HepG2 (cell line): Measurements from ENCODE around the gene ZIC2. TPM values are rescaled to one million over a fixed set of nuclear protein-coding genes. Genes with fewer than 3 reads are reported as not detected.

Experiments used
- CREB3 ChIP-seq: sonication (generic); formaldehyde crosslinking; IDR thresholded peaks from 2 replicates; pipeline ENCODE4 v1.5.0; 2020; ENCODE audit warnings: missing genetic modification reagents
- DMAP1 ChIP-seq: IDR thresholded peaks from 2 replicates; pipeline ENCODE4 v1.6.1; 2016
- ERF ChIP-seq: IDR thresholded peaks from 2 replicates; pipeline ENCODE4 v1.6.1; 2018; ENCODE audit warnings: missing biosample characterization, missing genetic modification reagents
- HINFP ChIP-seq: sonication (generic); formaldehyde crosslinking; IDR thresholded peaks from 2 replicates; pipeline ENCODE4 v1.4.0; 2020; ENCODE audit warnings: low read depth, mild to moderate bottlenecking, missing genetic modification reagents
- IRX3 ChIP-seq: sonication (generic); formaldehyde crosslinking; IDR thresholded peaks from 2 replicates; pipeline ENCODE4 v1.8.1; 2023; ENCODE audit warnings: mild to moderate bottlenecking, low read depth, missing genetic modification reagents, borderline replicate concordance
- ISX ChIP-seq: sonication (generic); formaldehyde crosslinking; conservative IDR thresholded peaks from 2 replicates; pipeline ENCODE4 v1.5.0; 2020; ENCODE audit warnings: missing genetic modification reagents
- NFKB2 ChIP-seq: sonication (generic); formaldehyde crosslinking; IDR thresholded peaks from 2 replicates; pipeline ENCODE4 v1.4.0; 2020; ENCODE audit warnings: missing genetic modification reagents, borderline replicate concordance
- NFYB ChIP-seq: sonication (generic); formaldehyde crosslinking; IDR thresholded peaks from 2 replicates; pipeline ENCODE4 v1.4.0; 2020; ENCODE audit warnings: missing genetic modification reagents
- NR2F1 ChIP-seq, 2 experiments: fragments of 450-650 bp in 1 of 2; formaldehyde crosslinking in 1 of 2; IDR thresholded peaks; 2 replicates each; pipeline versions ENCODE4 v1.5.0 to v1.6.1; 2016 to 2020; ENCODE audit warnings: mild to moderate bottlenecking in 1 of 2, missing compliant biosample characterization in 1 of 2, missing genetic modification reagents in 1 of 2, moderate library complexity in 1 of 2
- POGK ChIP-seq: sonication (generic); formaldehyde crosslinking; conservative IDR thresholded peaks from 2 replicates; pipeline ENCODE4 v1.8.0; 2022; ENCODE audit warnings: mild to moderate bottlenecking, moderate library complexity, missing genetic modification reagents
- PRPF4 ChIP-seq: fragments of 200-400 bp; formaldehyde crosslinking; IDR thresholded peaks from 2 replicates; pipeline ENCODE4 v1.6.1; 2016; ENCODE audit warnings: low read length, low read depth; ENCODE audit not compliant: poor library complexity, severe bottlenecking
- SIN3B ChIP-seq: fragments of 150-350 bp; IDR thresholded peaks from 2 replicates; pipeline ENCODE4 v1.6.1; 2014; ENCODE audit warnings: low read length
- TBL1XR1 ChIP-seq: fragments of 150-350 bp; IDR thresholded peaks from 2 replicates; pipeline ENCODE4 v1.6.1; 2014; ENCODE audit warnings: borderline replicate concordance, low read length; ENCODE audit not compliant: partially characterized antibody
- THAP11 ChIP-seq: IDR thresholded peaks from 2 replicates; pipeline ENCODE4 v1.6.1; 2016; ENCODE audit warnings: missing biosample characterization, missing genetic modification reagents
- U2AF1 ChIP-seq: fragments of 200-400 bp; formaldehyde crosslinking; optimal IDR thresholded peaks from 2 replicates; pipeline ENCODE3; 2017; ENCODE audit warnings: mild to moderate bottlenecking, low read depth, low read length
- WIZ ChIP-seq: sonication (generic); formaldehyde crosslinking; IDR thresholded peaks from 2 replicates; pipeline ENCODE4 v1.5.1; 2020; ENCODE audit warnings: mild to moderate bottlenecking, missing genetic modification reagents
- ZBED4 ChIP-seq: sonication (generic); formaldehyde crosslinking; IDR thresholded peaks from 2 replicates; pipeline ENCODE4 v1.4.0; 2020; ENCODE audit warnings: missing genetic modification reagents, borderline replicate concordance
- ZNF225 ChIP-seq: sonication (generic); formaldehyde crosslinking; IDR thresholded peaks from 2 replicates; pipeline ENCODE4 v1.4.0; 2020; ENCODE audit warnings: mild to moderate bottlenecking, missing genetic modification reagents
- ZNF510 ChIP-seq: sonication (generic); formaldehyde crosslinking; IDR thresholded peaks from 2 replicates; pipeline ENCODE4 v1.4.0; 2020; ENCODE audit warnings: low read depth, mild to moderate bottlenecking, missing genetic modification reagents
- ZNF546 ChIP-seq: sonication (generic); formaldehyde crosslinking; conservative IDR thresholded peaks from 2 replicates; pipeline ENCODE4 v1.8.1; 2023; ENCODE audit warnings: mild to moderate bottlenecking, missing genetic modification reagents
- ZNF782 ChIP-seq: sonication (generic); formaldehyde crosslinking; IDR thresholded peaks from 2 replicates; pipeline ENCODE4 v1.4.0; 2020; ENCODE audit warnings: missing genetic modification reagents, mild to moderate bottlenecking, borderline replicate concordance
- ZNF839 ChIP-seq: sonication (generic); formaldehyde crosslinking; IDR thresholded peaks from 2 replicates; pipeline ENCODE4 v1.4.0; 2020; ENCODE audit warnings: missing genetic modification reagents, mild to moderate bottlenecking, borderline replicate concordance
- polyA plus RNA-seq, 8 experiments: library from polyadenylated mRNA; depleted of rRNA in 3 of 8; stranded (reverse) in 7 of 8; unstranded in 1 of 8; fragments of >200 nt; fragmentation: Illumina TruSeq in 4 of 8; extraction: Trizol in 4 of 8; gene quantifications; 2 replicates each; pipeline versions ENCODE4 v1.2.1 to v1.2.3, GENCODE V29; 2011 to 2016; ENCODE audit warnings: low read depth in 4 of 8, missing spikeins in 1 of 8, mixed read lengths in 1 of 8; ENCODE audit not compliant: insufficient read depth in 1 of 8
- total RNA-seq, 5 experiments: library from RNA; depleted of rRNA; stranded (reverse); fragments of >200 nt; fragmentation: Illumina TruSeq; extraction: Trizol; gene quantifications; 2 replicates each; pipeline ENCODE4 v1.2.3, GENCODE V29; 2016; ENCODE audit warnings: low read depth in 1 of 5

ZIC2 gene
- total and polyA plus RNA-seq, 2 of the 13 experiments (the other 11 are each of a cell fraction or from before 2014, with no cell fraction given): 0.13 TPM; not detected in 1

- TF ChIP-seq ZBED4 (CRISPR knock-in tag) (no peak), TBL1XR1 (no peak), SIN3B (no peak), ZNF510 (CRISPR knock-in tag) (no peak), ERF (CRISPR knock-in tag) (no peak), NR2F1 (CRISPR knock-in tag; IDR thresholded peaks at IDR 0.05) (no peak), ZNF782 (CRISPR knock-in tag) (no peak), U2AF1 (no peak), PRPF4 (no peak), NFYB (CRISPR knock-in tag) (no peak), CREB3 (no peak), IRX3 (CRISPR knock-in tag) (no peak), DMAP1 (CRISPR knock-in tag) (no peak), THAP11 (CRISPR knock-in tag) (no peak), WIZ (no peak), HINFP (CRISPR knock-in tag) (no peak), ZNF546 (CRISPR knock-in tag) (no peak), ISX (CRISPR knock-in tag) (no peak), ZNF839 (CRISPR knock-in tag) (no peak), NFKB2 (no peak), ZNF225 (no peak), POGK (CRISPR knock-in tag) (0 out of 2 replicates have a peak, but pooled peaks have one; percentile 33)
These were observed 1.3 kb upstream of the ZIC2 start (continued) for GRCh38 chr13:99980201-99980823.
